Mesothelial cell of epicardium (in vitro differentiated cells): ENCODE measurements around the gene ARHGAP6. TPM values are rescaled to one million over a fixed set of nuclear protein-coding genes. Genes with fewer than 3 reads are reported as not detected.

Experiments used
- DNase-seq, 2 experiments: peaks; one replicate each; pipeline ENCODE4 v3.0.0; 2021; ENCODE audit warnings: low spot score in 2 of 2; ENCODE audit not compliant: unreplicated experiment in 2 of 2
- H3K27ac Mint-ChIP-seq: 2 replicates; pipeline ENCODE4 v1.8.0; 2021; ENCODE audit warnings: mixed read lengths
- H3K27me3 Mint-ChIP-seq: 2 replicates; pipeline ENCODE4 v1.8.0; 2021; ENCODE audit warnings: low read depth, mixed read lengths
- H3K36me3 Mint-ChIP-seq: 2 replicates; pipeline ENCODE4 v1.8.0; 2021; ENCODE audit warnings: mixed read lengths
- H3K4me1 Mint-ChIP-seq: 2 replicates; pipeline ENCODE4 v1.8.0; 2021; ENCODE audit warnings: mixed read lengths
- H3K4me3 Mint-ChIP-seq: 2 replicates; pipeline ENCODE4 v1.8.0; 2021; ENCODE audit warnings: mild to moderate bottlenecking, moderate library complexity, mixed read lengths
- H3K9me3 Mint-ChIP-seq: 2 replicates; pipeline ENCODE4 v1.8.0; 2021; ENCODE audit warnings: mixed read lengths
- CTCF ChIP-seq: fragments of 200-600 bp; sonication (generic); IDR thresholded peaks from one replicate; pipeline ENCODE4 v1.5.0; 2021; ENCODE audit warnings: antibody characterized with exemption; ENCODE audit not compliant: unreplicated experiment
- total RNA-seq: library from RNA; stranded (reverse); gene quantifications from 3 replicates; pipeline ENCODE4 v1.2.1, GENCODE V29; 2021

Gene ARHGAP6
- total RNA-seq, 1 donor from 2014 or later, result 5.3 TPM

GRCh38 chrX:11591723-11592346 lies 73.9 kb downstream of the ARHGAP6 start:
- DNase-seq, result no peak
- no peaks in the 10 kb centered on the region for H3K4me1 Mint-ChIP-seq
- no peak overlapping the region for H3K4me3 Mint-ChIP-seq
- no peaks in the 10 kb centered on the region for H3K27me3 Mint-ChIP-seq
- no peaks in the 10 kb centered on the region for H3K36me3 Mint-ChIP-seq
- no peak for TF ChIP-seq CTCF
- H3K27ac Mint-ChIP-seq, result no peak overlapping the region
- peaks cover 16% of the 10 kb centered on the region for H3K9me3 Mint-ChIP-seq

- H3K27ac Mint-ChIP-seq, result peak overlapping the region; percentile 68
- no peak for TF ChIP-seq CTCF
- H3K9me3 Mint-ChIP-seq, result peaks cover 25% of the 10 kb centered on the region
- no peak for DNase-seq
- no peaks in the 10 kb centered on the region for H3K27me3 Mint-ChIP-seq
- no peaks in the 10 kb centered on the region for H3K4me1 Mint-ChIP-seq
- H3K4me3 Mint-ChIP-seq, result no peak overlapping the region
- H3K36me3 Mint-ChIP-seq, result no peaks in the 10 kb centered on the region
These were observed 76.1 kb downstream of the ARHGAP6 start for GRCh38 chrX:11589641-11590040.

- no peak for DNase-seq
- Mint-ChIP-seq H3K4me3 (no peak overlapping the region), H3K9me3 (peaks cover 31% of the 10 kb centered on the region), H3K36me3 (no peaks in the 10 kb centered on the region), H3K27ac (no peak overlapping the region), H3K27me3 (no peaks in the 10 kb centered on the region), H3K4me1 (peaks cover 4% of the 10 kb centered on the region)
- TF ChIP-seq CTCF, result no peak
These were observed 77.6 kb downstream of the ARHGAP6 start for GRCh38 chrX:11588097-11588496.

GRCh38 chrX:11585174-11585573 lies 80.5 kb downstream of the ARHGAP6 start:
- Mint-ChIP-seq H3K9me3 (peaks cover 31% of the 10 kb centered on the region), H3K27ac (no peak overlapping the region), H3K27me3 (no peaks in the 10 kb centered on the region), H3K4me1 (peaks cover 5% of the 10 kb centered on the region), H3K4me3 (no peak overlapping the region), H3K36me3 (no peaks in the 10 kb centered on the region)
- TF ChIP-seq CTCF, result no peak
- no peak for DNase-seq

GRCh38 chrX:11580789-11581188 lies 84.9 kb downstream of the ARHGAP6 start:
- H3K27ac Mint-ChIP-seq, result no peak overlapping the region
- peaks cover 11% of the 10 kb centered on the region for H3K4me1 Mint-ChIP-seq
- no peaks in the 10 kb centered on the region for H3K36me3 Mint-ChIP-seq
- H3K9me3 Mint-ChIP-seq, result peaks cover 33% of the 10 kb centered on the region
- no peaks in the 10 kb centered on the region for H3K27me3 Mint-ChIP-seq
- no peak for DNase-seq
- TF ChIP-seq CTCF, result no peak
- no peak overlapping the region for H3K4me3 Mint-ChIP-seq
